Subcutaneous abdominal adipose tissue (tissue), 5 donors: ENCODE measurements around the gene C4orf50.

Source experiments
- H3K27ac ChIP-seq: one replicate; pipeline ENCODE4 v1.7.0; 2013; ENCODE audit warnings: low read depth, mild to moderate bottlenecking, inconsistent platforms, low read length, moderate library complexity
- H3K27me3 ChIP-seq, 5 donors: one replicate each; pipeline ENCODE4 v1.7.0; 2013; ENCODE audit warnings: low read length in 5 of 5, inconsistent platforms in 1 of 5; ENCODE audit not compliant: control insufficient read depth in 5 of 5, insufficient read depth in 4 of 5
- H3K36me3 ChIP-seq, 5 donors: one replicate each; pipeline ENCODE4 v1.7.0; 2013; ENCODE audit warnings: low read length in 5 of 5; ENCODE audit not compliant: control insufficient read depth in 5 of 5, insufficient read depth in 5 of 5
- H3K4me1 ChIP-seq, 5 donors: one replicate each; pipeline ENCODE4 v1.7.0; 2013; ENCODE audit warnings: low read length in 5 of 5, mild to moderate bottlenecking in 3 of 5, moderate library complexity in 1 of 5; ENCODE audit not compliant: control insufficient read depth in 5 of 5, insufficient read depth in 5 of 5
- H3K4me3 ChIP-seq, 5 donors: one replicate each; pipeline ENCODE4 v1.7.0; 2013; ENCODE audit warnings: low read length in 5 of 5, low read depth in 1 of 5
- H3K9ac ChIP-seq, 5 donors: one replicate each; pipeline ENCODE4 v1.7.0; 2013; ENCODE audit warnings: low read length in 5 of 5, mild to moderate bottlenecking in 4 of 5, moderate library complexity in 3 of 5
- H3K9me3 ChIP-seq, 5 donors: one replicate each; pipeline ENCODE4 v1.7.0; 2013; ENCODE audit warnings: low read length in 5 of 5; ENCODE audit not compliant: control insufficient read depth in 5 of 5
- donor health status: healthy.
- donor health status: healthy.
- donor health status: healthy.
- donor health status: healthy.
- donor health status: healthy.

The C4orf50 gene

DNA sequence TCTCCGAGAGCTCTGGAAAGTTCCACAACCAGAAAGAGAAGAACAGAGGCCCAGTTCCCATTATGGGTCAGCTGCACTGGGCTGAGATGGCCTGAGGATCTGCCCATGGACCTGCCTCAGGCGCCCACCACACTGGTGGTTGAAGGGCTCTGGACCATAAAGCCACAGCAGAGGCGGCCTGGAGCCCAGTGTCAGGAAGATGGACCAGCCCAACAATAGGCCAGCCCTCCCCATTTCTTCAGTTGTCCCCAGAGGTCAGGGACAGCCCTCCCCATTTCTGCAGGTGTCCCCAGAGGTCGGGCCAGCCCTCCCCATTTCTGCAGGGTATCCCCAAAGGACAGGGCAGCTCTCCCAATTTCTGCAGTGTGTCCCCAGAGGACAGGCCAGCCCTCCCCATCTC lies 37.2 kb upstream of the C4orf50 start:
- H3K27ac ChIP-seq, result no peak overlapping the region
- no peaks in the 10 kb centered on the region for H3K4me1 ChIP-seq
- H3K9me3 ChIP-seq, result peaks cover 15 to 39% (median 36%) of the 10 kb centered on the region in 5 donors
- no peaks in the 10 kb centered on the region for H3K36me3 ChIP-seq
- peaks cover 0 to 11% (median 0%) of the 10 kb centered on the region in 5 donors for H3K27me3 ChIP-seq
- H3K9ac ChIP-seq, result no peak overlapping the region
- no peak overlapping the region for H3K4me3 ChIP-seq

- Histone ChIP-seq H3K4me3 (no peak overlapping the region), H3K36me3 (no peaks in the 10 kb centered on the region), H3K27me3 (peaks cover 0 to 14% (median 3%) of the 10 kb centered on the region in 5 donors), H3K9me3 (peaks cover 12 to 35% (median 32%) of the 10 kb centered on the region in 5 donors), H3K27ac (no peak overlapping the region), H3K4me1 (no peaks in the 10 kb centered on the region), H3K9ac (no peak overlapping the region)
Measured at GRCh38 chr4:6055030-6055429, 36.8 kb upstream of the C4orf50 start.

GRCh38 chr4:6054162-6054922 lies 36.1 kb upstream of the C4orf50 start:
- H3K9me3 ChIP-seq, result peaks cover 11 to 28% (median 25%) of the 10 kb centered on the region in 5 donors
- H3K27ac ChIP-seq, result no peak overlapping the region

DNA sequence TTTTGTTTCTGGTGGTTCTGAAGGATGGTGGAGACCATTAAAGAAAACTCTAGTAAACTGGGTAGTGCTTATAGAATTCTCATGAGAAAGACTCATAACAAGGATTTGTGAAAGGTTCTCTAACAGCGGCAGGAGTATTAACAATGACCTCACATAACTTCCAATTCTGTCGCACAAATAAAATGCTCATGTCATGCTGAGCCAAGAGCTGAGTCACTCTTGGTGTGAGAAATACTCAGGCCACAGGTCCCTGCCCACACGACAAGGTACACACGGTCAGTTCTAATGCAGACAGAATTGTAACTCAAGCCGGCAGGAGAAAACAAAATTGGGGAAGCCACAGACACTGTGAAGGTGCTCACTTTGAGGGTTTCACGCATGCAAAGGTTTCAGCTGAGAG lies 34.4 kb upstream of the C4orf50 start:
- Histone ChIP-seq H3K36me3 (no peaks in the 10 kb centered on the region), H3K4me3 (no peak overlapping the region)

More at GRCh38 chr4:6054162-6054922, 36.1 kb upstream of the C4orf50 start:
- Histone ChIP-seq H3K27me3 (peaks cover 0 to 16% (median 3%) of the 10 kb centered on the region in 5 donors), H3K4me3 (no peak overlapping the region), H3K36me3 (no peaks in the 10 kb centered on the region), H3K9ac (no peak overlapping the region), H3K4me1 (no peaks in the 10 kb centered on the region)

DNA sequence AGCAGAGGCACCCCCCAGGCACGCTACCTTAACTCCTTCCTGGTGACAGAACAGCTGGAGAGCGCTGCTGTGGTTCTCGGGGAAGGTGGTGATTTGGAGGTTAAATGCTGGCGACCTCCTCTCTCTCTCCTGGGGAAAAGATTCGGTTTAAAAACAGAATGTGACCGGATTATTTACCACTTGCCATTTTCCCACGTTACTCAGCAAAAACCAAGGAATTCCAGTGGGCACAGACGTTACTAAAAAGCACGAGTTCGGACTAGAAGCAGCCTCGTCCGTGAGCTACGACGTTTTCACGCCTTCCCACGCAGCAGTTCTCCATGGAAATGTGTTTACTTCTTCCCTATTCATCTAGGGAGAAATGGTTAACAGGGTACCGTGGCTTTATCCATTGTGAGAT lies 32.3 kb upstream of the C4orf50 start:
- Histone ChIP-seq H3K36me3 (no peaks in the 10 kb centered on the region), H3K9ac (no peak overlapping the region), H3K4me1 (no peaks in the 10 kb centered on the region), H3K27ac (no peak overlapping the region), H3K4me3 (no peak overlapping the region), H3K27me3 (peaks cover 0 to 22% (median 10%) of the 10 kb centered on the region in 5 donors), H3K9me3 (no peaks in the 10 kb centered on the region)

More for the DNA sequence above, 34.4 kb upstream of the C4orf50 start:
- Histone ChIP-seq H3K9ac (no peak overlapping the region), H3K27ac (no peak overlapping the region), H3K4me1 (no peaks in the 10 kb centered on the region), H3K9me3 (peaks cover 0 to 12% (median 9%) of the 10 kb centered on the region in 5 donors), H3K27me3 (peaks cover 0 to 16% (median 4%) of the 10 kb centered on the region in 5 donors)

DNA sequence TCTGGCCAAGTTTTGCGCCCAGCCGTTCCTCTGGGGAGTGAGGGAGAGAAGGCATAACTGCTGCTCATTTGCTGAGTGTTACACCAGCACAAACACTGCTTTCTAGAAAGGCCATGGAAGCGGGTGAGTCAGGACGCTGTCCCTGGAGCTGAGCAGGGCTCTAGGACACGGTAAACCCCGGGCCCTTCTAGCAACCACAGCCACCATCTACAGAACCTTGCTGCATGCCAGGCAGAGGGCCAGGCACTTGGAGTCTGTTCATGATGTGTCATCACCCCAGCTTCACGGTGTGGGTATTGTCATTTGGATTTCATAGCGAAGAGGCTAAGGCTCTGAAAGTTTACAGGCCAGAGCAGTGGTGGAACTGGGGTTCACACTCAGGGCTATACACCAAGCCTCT lies 31.8 kb upstream of the C4orf50 start:
- Histone ChIP-seq H3K36me3 (no peaks in the 10 kb centered on the region), H3K4me1 (no peaks in the 10 kb centered on the region), H3K9me3 (no peaks in the 10 kb centered on the region), H3K27me3 (peaks cover 4 to 26% (median 13%) of the 10 kb centered on the region in 5 donors), H3K27ac (no peak overlapping the region), H3K9ac (no peak overlapping the region), H3K4me3 (no peak overlapping the region)

DNA sequence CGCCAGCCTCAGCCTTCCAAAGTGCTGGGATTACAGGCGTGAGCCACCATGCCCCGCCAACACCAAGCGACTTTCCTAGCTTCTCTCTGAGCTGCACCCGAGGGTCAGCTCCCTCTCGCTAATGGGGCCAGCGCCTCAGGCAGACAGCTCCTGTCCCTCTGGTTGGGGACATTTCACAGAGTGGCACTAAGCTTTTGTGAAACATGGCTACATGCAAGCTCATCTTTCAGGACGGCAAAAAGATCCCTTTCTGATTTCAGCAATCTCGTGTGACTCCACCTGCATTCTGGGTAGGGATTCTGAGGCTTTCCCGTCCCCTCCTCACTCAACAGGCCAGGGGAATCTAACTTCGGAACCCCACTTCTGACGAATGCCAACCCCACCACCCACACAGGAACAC lies 31.0 kb upstream of the C4orf50 start:
- Histone ChIP-seq H3K9me3 (no peaks in the 10 kb centered on the region), H3K27ac (no peak overlapping the region), H3K36me3 (no peaks in the 10 kb centered on the region), H3K27me3 (peaks cover 4 to 22% (median 16%) of the 10 kb centered on the region in 5 donors), H3K4me1 (no peaks in the 10 kb centered on the region), H3K4me3 (no peak overlapping the region), H3K9ac (no peak overlapping the region)

DNA sequence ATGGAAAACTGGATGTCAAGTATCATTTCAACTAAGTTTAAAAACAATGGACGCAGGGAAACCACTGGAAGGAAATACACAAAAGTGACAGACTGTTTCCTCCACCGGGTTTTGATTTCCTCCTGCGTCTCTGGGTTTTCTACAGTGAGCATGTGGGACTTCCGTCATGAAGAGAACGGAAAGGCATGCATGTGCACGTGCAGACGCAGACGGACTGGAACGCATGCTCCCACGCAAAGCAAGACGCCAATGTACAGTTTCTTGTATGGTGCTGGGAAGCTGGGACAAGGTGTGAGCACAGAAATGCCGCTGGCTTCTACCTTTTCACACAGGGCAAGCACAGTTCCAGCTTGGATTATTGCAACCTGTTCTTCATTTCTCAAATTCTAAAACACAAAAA lies 30.3 kb upstream of the C4orf50 start:
- Histone ChIP-seq H3K4me3 (no peak overlapping the region), H3K9me3 (no peaks in the 10 kb centered on the region), H3K36me3 (no peaks in the 10 kb centered on the region), H3K27ac (no peak overlapping the region), H3K4me1 (no peaks in the 10 kb centered on the region), H3K9ac (no peak overlapping the region), H3K27me3 (peaks cover 8 to 28% (median 24%) of the 10 kb centered on the region in 5 donors)

DNA sequence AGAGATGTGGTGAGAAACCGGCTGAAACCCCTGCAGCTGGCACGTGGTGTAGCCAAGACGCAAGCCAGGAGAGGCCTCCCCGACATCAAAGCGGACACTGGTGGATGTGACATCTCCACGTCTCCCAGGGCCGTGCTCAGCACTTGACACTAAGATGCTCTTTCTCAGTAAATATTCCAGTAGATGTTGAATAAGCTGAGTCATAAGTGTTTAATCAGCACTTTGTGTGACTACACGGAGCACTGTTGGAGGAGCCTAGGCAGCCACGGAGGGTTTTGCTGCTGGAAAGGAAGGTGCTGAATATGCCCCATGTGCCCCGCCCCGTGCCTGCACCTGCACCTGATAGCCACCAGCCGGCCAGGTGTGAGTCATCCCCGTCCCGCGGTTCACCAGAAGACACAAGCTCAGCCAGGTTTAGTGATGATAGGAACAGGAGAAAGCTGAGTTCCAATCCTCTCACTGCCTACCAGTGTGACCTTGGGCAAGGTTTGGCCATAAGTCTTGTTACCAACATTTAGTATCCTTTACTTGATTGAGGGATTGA lies 29.0 kb upstream of the C4orf50 start:
- Histone ChIP-seq H3K27ac (no peak overlapping the region), H3K36me3 (no peaks in the 10 kb centered on the region), H3K27me3 (peaks cover 8 to 33% (median 31%) of the 10 kb centered on the region in 5 donors), H3K9ac (no peak overlapping the region), H3K9me3 (no peaks in the 10 kb centered on the region), H3K4me3 (no peak overlapping the region), H3K4me1 (no peaks in the 10 kb centered on the region)

GRCh38 chr4:6046526-6047129 lies 28.4 kb upstream of the C4orf50 start:
- Histone ChIP-seq H3K9me3 (no peaks in the 10 kb centered on the region), H3K27ac (no peak overlapping the region), H3K27me3 (peaks cover 8 to 34% (median 33%) of the 10 kb centered on the region in 5 donors), H3K9ac (no peak overlapping the region), H3K4me1 (no peaks in the 10 kb centered on the region), H3K36me3 (no peaks in the 10 kb centered on the region), H3K4me3 (no peak overlapping the region)
